GM19463 (cell line): Measurements from ENCODE around the gene MALRD1.

Experiments used
- ATAC-seq: cut with Tn5 transposase; IDR thresholded peaks from one replicate; pipeline ENCODE4 v1.9.1; 2021; ENCODE audit warnings: mild to moderate bottlenecking, moderate library complexity; ENCODE audit not compliant: unreplicated experiment

MALRD1 gene

GRCh38 chr10:19048489-19048888 is at the start of gene MALRD1:
TSS of gene MALRD1 (plus strand) at chr10:19048801. CDS start at chr10:19048939, 138 bp downstream.
- no peak for ATAC-seq

GRCh38 chr10:19003341-19003740 is 45.3 kb upstream of the MALRD1 start:
- ATAC-seq, result no peak

- no peak for ATAC-seq
These were observed 36.5 kb upstream of the MALRD1 start for GRCh38 chr10:19012111-19012510.

GRCh38 chr10:19014034-19014433 is 34.6 kb upstream of the MALRD1 start:
- ATAC-seq, result no peak

GRCh38 chr10:19014498-19014897 is 34.1 kb upstream of the MALRD1 start:
- ATAC-seq, result no peak

- ATAC-seq, result no peak
These were observed 31.3 kb upstream of the MALRD1 start for GRCh38 chr10:19017116-19017890.

GRCh38 chr10:19021162-19021561 is 27.4 kb upstream of the MALRD1 start:
- ATAC-seq, result no peak

GRCh38 chr10:19024611-19025010 is 24.0 kb upstream of the MALRD1 start:
- no peak for ATAC-seq

- ATAC-seq, result no peak
These were observed 16.8 kb upstream of the MALRD1 start for GRCh38 chr10:19031763-19032162.

- no peak for ATAC-seq
These were observed 14.9 kb upstream of the MALRD1 start for GRCh38 chr10:19033741-19034140.

GRCh38 chr10:19041171-19041570 is 7.4 kb upstream of the MALRD1 start:
- no peak for ATAC-seq

- no peak for ATAC-seq
These were observed 5.2 kb upstream of the MALRD1 start for GRCh38 chr10:19043431-19043830.

- no peak for ATAC-seq
These were observed 1.9 kb upstream of the MALRD1 start for GRCh38 chr10:19046679-19047078.

GRCh38 chr10:19048891-19049290 is 290 bp downstream of the MALRD1 start:
- ATAC-seq, result no peak

- no peak for ATAC-seq
These were observed 966 bp downstream of the MALRD1 start for GRCh38 chr10:19049567-19049966.

- no peak for ATAC-seq
These were observed 5.8 kb downstream of the MALRD1 start for GRCh38 chr10:19054289-19054835.

- ATAC-seq, result no peak
These were observed 9.4 kb downstream of the MALRD1 start for GRCh38 chr10:19058046-19058445.

- no peak for ATAC-seq
These were observed 15.4 kb downstream of the MALRD1 start for GRCh38 chr10:19063986-19064385.

GRCh38 chr10:19071946-19072345 is 23.3 kb downstream of the MALRD1 start:
- ATAC-seq, result no peak

- no peak for ATAC-seq
These were observed 28.7 kb downstream of the MALRD1 start for GRCh38 chr10:19077276-19077675.

- ATAC-seq, result no peak
These were observed 48.0 kb downstream of the MALRD1 start for GRCh38 chr10:19096501-19097073.

- no peak for ATAC-seq
These were observed 48.5 kb downstream of the MALRD1 start for GRCh38 chr10:19097151-19097550.
